Gastroesophageal sphincter (tissue), 4 donors: ENCODE data around the gene RBM15B. TPM values are rescaled to one million over a fixed set of nuclear protein-coding genes. Genes with fewer than 3 reads are reported as not detected.

Experiments
- ATAC-seq: fragments of 150-250 bp; one replicate; pipeline ENCODE4 v1.9.1; 2016; ENCODE audit warnings: mild to moderate bottlenecking, moderate library complexity
- H3K27ac ChIP-seq, 4 donors: fragments of 200-600 bp; sonication (generic) in 3 of 4; 1 replicate in 3 of 4; 2 replicates in 1 of 4; pipeline ENCODE4 v1.5.1; 2016 to 2019
- H3K27me3 ChIP-seq: fragments of 200-600 bp; sonication (generic); one replicate; pipeline ENCODE4 v1.5.1; 2019
- H3K36me3 ChIP-seq, 2 donors: fragments of 200-600 bp; sonication (generic); one replicate each; pipeline ENCODE4 v1.5.1; 2019; ENCODE audit warnings: control low read depth in 1 of 2
- H3K4me1 ChIP-seq, 3 donors: fragments of 200-600 bp; sonication (generic); 1 replicate in 2 of 3; 2 replicates in 1 of 3; pipeline ENCODE4 v1.5.1; 2016 to 2019; ENCODE audit warnings: control low read depth in 2 of 3
- H3K4me3 ChIP-seq, 2 donors: fragments of 200-600 bp; sonication (generic); one replicate each; pipeline ENCODE4 v1.5.1; 2019; ENCODE audit warnings: mild to moderate bottlenecking in 1 of 2, moderate library complexity in 1 of 2
- H3K9me3 ChIP-seq, 3 donors: fragments of 200-600 bp; sonication (generic); one replicate each; pipeline ENCODE4 v1.5.1; 2017 to 2019; ENCODE audit warnings: control low read depth in 2 of 3
- CTCF ChIP-seq, 4 experiments: fragments of 200-600 bp in 2 of 4; fragments of 450-650 bp in 2 of 4; sonication (generic) in 1 of 4; IDR thresholded peaks; one replicate each; pipeline ENCODE4 v1.5.1; 2017 to 2019; ENCODE audit warnings: antibody characterized with exemption in 4 of 4, mild to moderate bottlenecking in 2 of 4, moderate library complexity in 2 of 4
- EP300 ChIP-seq: sonication (generic); formaldehyde crosslinking; IDR thresholded peaks from one replicate; pipeline ENCODE4 v1.6.1; 2017; ENCODE audit warnings: antibody characterized with exemption, mild to moderate bottlenecking
- POLR2A ChIP-seq, 2 donors: fragments of 450-650 bp; IDR thresholded peaks; one replicate each; pipeline ENCODE4 v1.6.1; 2017; ENCODE audit warnings: antibody characterized with exemption in 2 of 2, mild to moderate bottlenecking in 2 of 2, moderate library complexity in 1 of 2
- POLR2AphosphoS5 ChIP-seq: sonication (generic); formaldehyde crosslinking; IDR thresholded peaks from one replicate; pipeline ENCODE4 v1.6.1; 2017; ENCODE audit warnings: antibody characterized with exemption
- WGBS, 2 donors: methylation state at CpG; one replicate each; pipeline ENCODE4 v1.1.5; 2018; ENCODE audit warnings: low coverage in 1 of 2; 5-methylcytosine and 5-hydroxymethylcytosine counted together
- total RNA-seq, 4 donors: library from RNA; depleted of rRNA; stranded (reverse); fragments of >200 nt; gene quantifications; one replicate each; pipeline ENCODE4 v1.1.0, GENCODE V29; 2016

RBM15B gene
- total RNA-seq, 4 donors from 2014 or later = 28.5 to 51.1 (median 32.7) TPM

- no peak overlapping the region for H3K4me3 ChIP-seq
- no peaks in the 10 kb centered on the region for H3K9me3 ChIP-seq
- TF ChIP-seq POLR2AphosphoS5 (no peak), CTCF (IDR thresholded peaks at IDR 0.05) (no peak), POLR2A (IDR thresholded peaks at IDR 0.05) (no peak), EP300 (no peak)
- H3K27me3 ChIP-seq = no peaks in the 10 kb centered on the region
- H3K4me1 ChIP-seq = peaks cover 0 to 66% (median 26%) of the 10 kb centered on the region in 3 donors
- peaks cover 0 to 87% of the 10 kb centered on the region in 2 donors for H3K36me3 ChIP-seq
- WGBS, 2 donors = 54 to 71% methylated on average over 5 to 7 of the region's 12 CpGs
- no peak overlapping the region for H3K27ac ChIP-seq
- no peak for ATAC-seq
These were observed 4.6 kb downstream of the RBM15B start for GRCh38 chr3:51395493-51396213.

GRCh38 chr3:51396401-51396800 lies 5.3 kb downstream of the RBM15B start:
- H3K4me1 ChIP-seq = peaks cover 0 to 64% (median 24%) of the 10 kb centered on the region in 3 donors
- TF ChIP-seq POLR2AphosphoS5 (no peak), POLR2A (IDR thresholded peaks at IDR 0.05) (no peak), EP300 (no peak), CTCF (IDR thresholded peaks at IDR 0.05) (no peak)
- peaks cover 0 to 94% of the 10 kb centered on the region in 2 donors for H3K36me3 ChIP-seq
- H3K4me3 ChIP-seq = no peak overlapping the region
- peak overlapping the region in 1 of 4 donors; percentile 30 for H3K27ac ChIP-seq
- 83% methylated on average over 1 of the region's 1 CpG; no CpG with 5 or more reads in 1 of the 2 donors for WGBS, 2 donors
- no peaks in the 10 kb centered on the region for H3K27me3 ChIP-seq
- H3K9me3 ChIP-seq = no peaks in the 10 kb centered on the region
- no peak for ATAC-seq

- Histone ChIP-seq H3K4me1 (peaks cover 0 to 56% (median 22%) of the 10 kb centered on the region in 3 donors), H3K36me3 (peaks cover 0 to 100% of the 10 kb centered on the region in 2 donors), H3K4me3 (no peak overlapping the region), H3K27me3 (no peaks in the 10 kb centered on the region), H3K27ac (peak overlapping the region in 1 of 4 donors; percentile 30), H3K9me3 (no peaks in the 10 kb centered on the region)
- TF ChIP-seq POLR2AphosphoS5 = no peak
- no peak for TF ChIP-seq CTCF (IDR thresholded peaks at IDR 0.05)
- TF ChIP-seq EP300 = no peak
- no peak for TF ChIP-seq POLR2A (IDR thresholded peaks at IDR 0.05)
- 12 to 50% methylated on average over 2 to 3 of the region's 5 CpGs for WGBS, 2 donors
- ATAC-seq = no peak
These were observed 6.3 kb downstream of the RBM15B start for GRCh38 chr3:51397392-51397791.

- ATAC-seq = no peak
- no peak for TF ChIP-seq POLR2A (IDR thresholded peaks at IDR 0.05)
- no peak for TF ChIP-seq CTCF (IDR thresholded peaks at IDR 0.05)
- no peak for TF ChIP-seq EP300
- TF ChIP-seq POLR2AphosphoS5 = no peak
- peaks cover 0 to 43% (median 8%) of the 10 kb centered on the region in 3 donors for H3K4me1 ChIP-seq
- no peaks in the 10 kb centered on the region for H3K27me3 ChIP-seq
- H3K9me3 ChIP-seq = no peaks in the 10 kb centered on the region
- H3K27ac ChIP-seq = no peak overlapping the region
- no peak overlapping the region for H3K4me3 ChIP-seq
- peaks cover 0 to 97% of the 10 kb centered on the region in 2 donors for H3K36me3 ChIP-seq
- WGBS, 2 donors = 53 to 70% methylated on average over 4 to 6 of the region's 8 CpGs
These were observed 7.7 kb downstream of the RBM15B start for GRCh38 chr3:51398595-51399310.
